HUES6 (cell line): ENCODE results near the gene TRIM40.
"Not testable (repeated sequence)": the region's sequence is repeated elsewhere in the genome, so short reads cannot be mapped to it uniquely, and the experiment has no call there.

Experiments used
- H3K27ac ChIP-seq: 2 replicates; pipeline ENCODE4 v1.7.0; 2013; ENCODE audit warnings: low read depth, mild to moderate bottlenecking, low read length, inconsistent platforms
- H3K27me3 ChIP-seq: 2 replicates; pipeline ENCODE4 v1.6.1; 2013; ENCODE audit warnings: low read length; ENCODE audit not compliant: control insufficient read depth, insufficient read depth
- H3K36me3 ChIP-seq: 2 replicates; pipeline ENCODE4 v1.6.1; 2013; ENCODE audit warnings: low read length; ENCODE audit not compliant: control insufficient read depth, insufficient read depth
- H3K4me1 ChIP-seq: 2 replicates; pipeline ENCODE4 v1.6.1; 2013; ENCODE audit warnings: low read length; ENCODE audit not compliant: control insufficient read depth, insufficient read depth
- H3K4me3 ChIP-seq: 2 replicates; pipeline ENCODE4 v1.5.1; 2013; ENCODE audit warnings: low read depth, low read length
- H3K9ac ChIP-seq: one replicate; pipeline ENCODE4 v1.6.1; 2013; ENCODE audit warnings: mild to moderate bottlenecking, low read length
- H3K9me3 ChIP-seq: 2 replicates; pipeline ENCODE4 v1.6.1; 2013; ENCODE audit warnings: low read depth, low read length; ENCODE audit not compliant: control insufficient read depth, insufficient read depth

TRIM40 gene

GRCh38 chr6:30118691-30119090 is 17.2 kb upstream of the TRIM40 start:
- not testable (repeated sequence) for H3K27me3 ChIP-seq, H3K9me3 ChIP-seq, H3K36me3 ChIP-seq, H3K4me1 ChIP-seq, H3K27ac ChIP-seq, H3K9ac ChIP-seq, H3K4me3 ChIP-seq

- no peak overlapping the region for H3K4me3 ChIP-seq
- no peaks in the 10 kb centered on the region for H3K36me3 ChIP-seq
- H3K27me3 ChIP-seq = peaks cover 22% of the 10 kb centered on the region
- no peaks in the 10 kb centered on the region for H3K9me3 ChIP-seq
- no peak overlapping the region for H3K27ac ChIP-seq
- H3K9ac ChIP-seq = no peak overlapping the region
- no peaks in the 10 kb centered on the region for H3K4me1 ChIP-seq
Observed at GRCh38 chr6:30121446-30122366, 14.2 kb upstream of the TRIM40 start.

GRCh38 chr6:30122515-30122914 is 13.4 kb upstream of the TRIM40 start:
- Histone ChIP-seq H3K27me3 (peaks cover 30% of the 10 kb centered on the region), H3K27ac (no peak overlapping the region), H3K4me3 (no peak overlapping the region), H3K9me3 (no peaks in the 10 kb centered on the region), H3K9ac (no peak overlapping the region), H3K36me3 (no peaks in the 10 kb centered on the region), H3K4me1 (no peaks in the 10 kb centered on the region)

- Histone ChIP-seq H3K27me3 (peaks cover 78% of the 10 kb centered on the region), H3K9me3 (no peaks in the 10 kb centered on the region), H3K4me1 (no peaks in the 10 kb centered on the region), H3K9ac (no peak overlapping the region), H3K36me3 (no peaks in the 10 kb centered on the region), H3K27ac (no peak overlapping the region), H3K4me3 (peak overlapping the region; percentile 69)
Observed at GRCh38 chr6:30127238-30128093, 8.5 kb upstream of the TRIM40 start.

GRCh38 chr6:30129265-30130178 is 6.4 kb upstream of the TRIM40 start:
- H3K9ac ChIP-seq = no peak overlapping the region
- no peak overlapping the region for H3K27ac ChIP-seq
- no peak overlapping the region for H3K4me3 ChIP-seq
- H3K27me3 ChIP-seq = peaks cover 75% of the 10 kb centered on the region
- no peaks in the 10 kb centered on the region for H3K9me3 ChIP-seq
- H3K4me1 ChIP-seq = no peaks in the 10 kb centered on the region
- H3K36me3 ChIP-seq = no peaks in the 10 kb centered on the region

- Histone ChIP-seq H3K4me1 (no peaks in the 10 kb centered on the region), H3K9me3 (no peaks in the 10 kb centered on the region), H3K4me3 (no peak overlapping the region), H3K27ac (no peak overlapping the region), H3K9ac (no peak overlapping the region), H3K27me3 (peaks cover 71% of the 10 kb centered on the region), H3K36me3 (no peaks in the 10 kb centered on the region)
Observed at GRCh38 chr6:30130179-30130679, 5.7 kb upstream of the TRIM40 start.

- no peak overlapping the region for H3K4me3 ChIP-seq
- no peaks in the 10 kb centered on the region for H3K9me3 ChIP-seq
- no peak overlapping the region for H3K27ac ChIP-seq
- H3K27me3 ChIP-seq = peaks cover 62% of the 10 kb centered on the region
- no peaks in the 10 kb centered on the region for H3K4me1 ChIP-seq
- no peak overlapping the region for H3K9ac ChIP-seq
- H3K36me3 ChIP-seq = no peaks in the 10 kb centered on the region
Observed at GRCh38 chr6:30130887-30131862, 4.8 kb upstream of the TRIM40 start.

- no peak overlapping the region for H3K27ac ChIP-seq
- no peaks in the 10 kb centered on the region for H3K36me3 ChIP-seq
- no peaks in the 10 kb centered on the region for H3K9me3 ChIP-seq
- no peaks in the 10 kb centered on the region for H3K4me1 ChIP-seq
- H3K27me3 ChIP-seq = peaks cover 57% of the 10 kb centered on the region
- no peak overlapping the region for H3K4me3 ChIP-seq
- no peak overlapping the region for H3K9ac ChIP-seq
Observed at GRCh38 chr6:30131947-30132497, 3.9 kb upstream of the TRIM40 start.

- H3K27ac ChIP-seq = no peak overlapping the region
- H3K4me3 ChIP-seq = no peak overlapping the region
- H3K36me3 ChIP-seq = no peaks in the 10 kb centered on the region
- no peaks in the 10 kb centered on the region for H3K4me1 ChIP-seq
- H3K9ac ChIP-seq = no peak overlapping the region
- no peaks in the 10 kb centered on the region for H3K9me3 ChIP-seq
- H3K27me3 ChIP-seq = peaks cover 30% of the 10 kb centered on the region
Observed at GRCh38 chr6:30135147-30135546, 793 bp upstream of the TRIM40 start.
